ENCODE results near the gene TP73. TPM values are rescaled to one million over a fixed set of nuclear protein-coding genes. Genes with fewer than 3 reads are reported as not detected.

The TP73 gene
- total RNA-seq, 2 donors from 2014 or later: 0.29 to 0.42 TPM

DNA sequence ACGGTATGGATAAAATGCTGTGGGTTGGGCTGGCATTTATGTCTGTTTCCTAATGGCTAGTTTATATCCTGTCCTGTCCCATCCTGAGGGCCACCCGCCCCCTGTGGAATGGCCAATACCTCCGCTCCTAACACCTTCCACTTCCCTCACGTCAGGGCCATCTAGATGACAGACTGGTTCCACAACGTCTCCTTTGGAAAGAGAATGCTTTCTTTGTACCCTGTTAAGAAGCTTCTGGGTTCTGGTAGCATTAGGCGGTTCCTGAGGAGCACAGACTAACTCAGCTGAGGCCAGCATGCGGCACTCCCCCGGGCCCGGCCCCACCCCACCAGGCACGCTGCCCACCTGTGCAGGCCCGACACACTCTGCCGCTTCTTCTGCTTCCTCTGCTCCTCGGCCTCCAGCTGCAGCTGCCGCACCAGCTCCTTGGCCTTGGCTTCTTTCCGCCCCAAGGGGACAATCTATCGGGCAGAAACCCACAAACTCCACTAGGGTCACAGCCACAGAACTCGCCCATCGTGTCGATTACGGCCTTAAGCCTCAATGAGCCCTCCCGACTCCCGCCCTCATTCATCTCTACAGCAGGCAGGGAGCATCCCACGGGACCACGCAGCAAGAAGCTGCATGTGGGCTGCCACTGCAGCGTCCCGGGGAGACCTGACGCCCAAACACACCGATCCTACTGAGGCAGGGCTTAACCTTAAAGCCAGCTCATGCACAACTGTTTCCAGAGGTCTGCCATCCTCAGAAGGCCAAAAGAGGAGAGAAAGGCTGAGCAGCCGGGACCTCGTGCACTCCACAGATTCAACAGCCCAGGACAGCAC, 131.5 kb downstream of the TP73 start:
- Histone ChIP-seq H3K36me3 (peaks cover 14% of the 10 kb centered on the region), H3K4me1 (no peaks in the 10 kb centered on the region), H3K27ac (no peak overlapping the region), H3K27me3 (no peaks in the 10 kb centered on the region), H3K9ac (ENCODE audit: low read depth in 2 of 2, low read length in 2 of 2) (no peak overlapping the region), H3K4me3 (no peak overlapping the region), H3K9me3 (no peaks in the 10 kb centered on the region)
- intact Hi-C loops (cut with DNase I): no loop called here
- no peak for DNase-seq
- TF ChIP-seq, protein P1, sequence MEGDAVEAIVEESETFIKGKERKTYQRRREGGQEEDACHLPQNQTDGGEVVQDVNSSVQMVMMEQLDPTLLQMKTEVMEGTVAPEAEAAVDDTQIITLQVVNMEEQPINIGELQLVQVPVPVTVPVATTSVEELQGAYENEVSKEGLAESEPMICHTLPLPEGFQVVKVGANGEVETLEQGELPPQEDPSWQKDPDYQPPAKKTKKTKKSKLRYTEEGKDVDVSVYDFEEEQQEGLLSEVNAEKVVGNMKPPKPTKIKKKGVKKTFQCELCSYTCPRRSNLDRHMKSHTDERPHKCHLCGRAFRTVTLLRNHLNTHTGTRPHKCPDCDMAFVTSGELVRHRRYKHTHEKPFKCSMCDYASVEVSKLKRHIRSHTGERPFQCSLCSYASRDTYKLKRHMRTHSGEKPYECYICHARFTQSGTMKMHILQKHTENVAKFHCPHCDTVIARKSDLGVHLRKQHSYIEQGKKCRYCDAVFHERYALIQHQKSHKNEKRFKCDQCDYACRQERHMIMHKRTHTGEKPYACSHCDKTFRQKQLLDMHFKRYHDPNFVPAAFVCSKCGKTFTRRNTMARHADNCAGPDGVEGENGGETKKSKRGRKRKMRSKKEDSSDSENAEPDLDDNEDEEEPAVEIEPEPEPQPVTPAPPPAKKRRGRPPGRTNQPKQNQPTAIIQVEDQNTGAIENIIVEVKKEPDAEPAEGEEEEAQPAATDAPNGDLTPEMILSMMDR (IDR thresholded peaks at IDR 0.05): no peak

DNA sequence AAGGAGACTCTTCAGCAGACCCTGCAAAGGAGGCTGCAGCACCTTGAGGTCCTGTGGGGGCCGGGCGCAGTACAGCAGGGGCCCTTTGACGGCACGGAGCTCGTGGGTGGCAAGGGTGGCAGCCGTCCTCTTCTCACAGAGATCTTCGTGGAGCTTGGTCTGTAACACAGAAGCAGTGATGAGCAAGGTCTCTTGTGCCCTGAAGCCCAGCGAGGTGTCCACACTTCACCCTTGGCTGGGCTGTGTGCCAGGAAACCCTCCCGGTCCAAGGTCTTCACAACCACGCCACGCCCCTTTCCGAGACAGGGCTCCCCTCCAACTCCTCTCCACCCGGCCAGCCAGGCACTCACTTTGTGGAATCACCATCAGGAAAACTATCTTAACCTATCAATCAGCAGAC, 132.7 kb downstream of the TP73 start:
- H3K4me3 ChIP-seq: no peak overlapping the region
- intact Hi-C loops (cut with DNase I): no loop called here
- H3K27ac ChIP-seq: no peak overlapping the region
- TF ChIP-seq, protein P1 (IDR thresholded peaks at IDR 0.05): no peak
- no peaks in the 10 kb centered on the region for H3K9me3 ChIP-seq
- peak overlapping the region in 1 of 2 donors; percentile 34 for H3K9ac ChIP-seq (ENCODE audit: low read depth in 2 of 2, low read length in 2 of 2)
- H3K36me3 ChIP-seq: peaks cover 14% of the 10 kb centered on the region
- DNase-seq: peak; percentile 49
- H3K27me3 ChIP-seq: no peaks in the 10 kb centered on the region
- H3K4me1 ChIP-seq: no peaks in the 10 kb centered on the region

DNA sequence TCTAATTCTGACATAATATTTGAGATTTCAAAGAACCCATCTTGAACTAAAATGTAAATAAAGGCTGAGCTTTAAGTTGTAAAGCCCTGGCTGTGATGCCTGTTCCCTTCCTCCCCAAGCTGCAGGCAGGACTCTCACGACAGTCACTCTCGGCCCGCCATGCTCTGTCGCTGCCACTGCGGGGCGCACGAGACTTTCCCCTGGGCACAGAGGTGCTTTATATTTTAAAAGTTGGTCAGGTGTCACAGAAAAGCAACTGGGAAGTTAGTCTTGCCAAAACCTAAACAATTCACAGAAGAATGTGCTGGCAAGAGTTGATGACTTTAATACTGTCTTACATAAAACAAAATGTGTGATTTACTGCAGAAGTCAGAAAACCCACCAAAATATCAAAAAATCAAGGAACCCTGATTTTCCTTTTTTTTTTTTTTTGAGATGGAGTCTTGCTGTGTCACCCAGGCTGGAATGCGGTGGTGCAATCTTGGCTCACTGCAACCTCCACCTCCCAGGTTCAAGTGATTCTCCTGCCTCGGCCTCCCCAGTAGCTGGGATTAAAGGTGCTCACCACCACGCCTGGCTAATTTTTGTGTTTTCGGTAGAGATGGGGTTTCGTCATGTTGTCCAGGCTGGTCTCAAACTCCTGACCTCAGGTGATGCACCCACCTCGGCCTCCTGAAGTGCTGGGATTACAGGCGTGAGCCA, 133.3 kb downstream of the TP73 start:
- no peak overlapping the region for H3K4me3 ChIP-seq
- no peak overlapping the region for H3K27ac ChIP-seq
- intact Hi-C loops (cut with DNase I): no loop called here
- peak; percentile 44 for DNase-seq
- TF ChIP-seq, protein P1 (IDR thresholded peaks at IDR 0.05): peak; percentile 39
- H3K9me3 ChIP-seq: no peaks in the 10 kb centered on the region
- H3K9ac ChIP-seq (ENCODE audit: low read depth in 2 of 2, low read length in 2 of 2): no peak overlapping the region
- no peaks in the 10 kb centered on the region for H3K27me3 ChIP-seq
- no peaks in the 10 kb centered on the region for H3K4me1 ChIP-seq
- H3K36me3 ChIP-seq: peaks cover 14% of the 10 kb centered on the region

Other genes starting within 250 kb of the TP73 start
- 10 to 100 TPM; 77.3 to 90.2 TPM for gene ARHGEF16, start 197.9 kb upstream of the TP73 start, total RNA-seq
- 1 to 10 TPM; 5.2 to 6.4 TPM for gene MEGF6, start 41.0 kb upstream of the TP73 start, total RNA-seq
- gene TPRG1L, start 27.5 kb upstream of the TP73 start, total RNA-seq: 10 to 100 TPM; 63.0 to 81.5 TPM
- gene WRAP73, start 2.4 kb upstream of the TP73 start, total RNA-seq: 10 to 100 TPM; 19.9 to 24.2 TPM
- not detected for gene CCDC27, start 99.9 kb downstream of the TP73 start, total RNA-seq
- 1 to 10 TPM; 1.9 to 2.4 TPM for gene SMIM1, start 120.2 kb downstream of the TP73 start, total RNA-seq
- 10 to 100 TPM; 31.9 to 42.7 TPM for gene LRRC47, start 144.0 kb downstream of the TP73 start, total RNA-seq
- gene CEP104, start 204.7 kb downstream of the TP73 start, total RNA-seq: 10 to 100 TPM; 41.1 to 52.7 TPM
- gene DFFB, start 205.0 kb downstream of the TP73 start, total RNA-seq: 10 to 100 TPM in 1 of 2 donors, 1 to 10 TPM in 1; 4.5 to 10.7 TPM
- gene C1orf174, start 247.8 kb downstream of the TP73 start, total RNA-seq: 10 to 100 TPM; 19.4 to 32.8 TPM

All from colonic mucosa (tissue), 4 donors.